Measurements from ENCODE around the gene RASA3.

RASA3 gene

DNA sequence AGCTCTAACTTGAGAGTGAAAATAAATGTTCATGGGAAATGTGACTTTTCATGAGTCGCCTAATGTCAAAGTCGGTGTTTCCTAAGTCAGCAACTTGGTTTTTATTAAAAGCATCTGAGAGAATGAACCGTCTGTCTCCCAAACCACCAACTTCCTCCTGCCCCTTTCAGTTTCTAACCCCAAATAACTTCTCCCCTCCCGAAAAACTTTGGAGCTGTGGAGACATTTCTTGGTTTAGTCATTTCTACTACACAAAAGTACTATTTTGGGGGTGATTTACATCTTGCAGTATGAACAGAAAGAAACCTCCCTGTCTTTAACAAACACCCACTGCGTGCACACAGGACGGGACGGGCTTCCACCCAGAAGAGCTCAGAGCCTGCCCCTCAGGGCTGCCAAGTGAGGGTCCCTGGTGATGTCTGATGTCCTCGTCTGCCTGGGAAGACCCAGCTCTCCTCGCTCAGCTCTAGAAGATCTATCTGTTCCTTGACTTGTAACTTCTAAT lies 65.0 kb downstream of the RASA3 start:
- peak; percentile 75 for DNase-seq (ENCODE audit: low spot score)

DNA sequence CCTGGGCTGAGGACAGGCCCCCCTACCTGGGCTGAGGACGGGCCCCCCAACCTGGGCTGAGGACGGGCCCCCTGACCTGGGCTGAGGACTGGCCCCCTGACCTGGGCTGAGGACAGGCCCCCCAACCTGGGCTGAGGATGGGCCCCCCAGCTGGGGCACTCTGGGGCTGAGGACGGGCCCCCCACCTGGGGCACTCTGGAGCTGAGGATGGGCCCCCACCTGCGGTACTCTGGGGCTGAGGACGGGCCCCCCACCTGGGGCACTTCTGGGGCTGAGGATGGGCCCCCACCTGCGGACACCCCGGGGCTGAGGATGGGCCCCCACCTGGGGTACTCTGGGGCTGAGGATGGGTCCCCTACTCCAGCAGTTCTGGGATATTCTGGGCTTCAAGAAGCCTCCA lies 65.5 kb downstream of the RASA3 start:
- DNase-seq (ENCODE audit: low spot score): no peak

DNA sequence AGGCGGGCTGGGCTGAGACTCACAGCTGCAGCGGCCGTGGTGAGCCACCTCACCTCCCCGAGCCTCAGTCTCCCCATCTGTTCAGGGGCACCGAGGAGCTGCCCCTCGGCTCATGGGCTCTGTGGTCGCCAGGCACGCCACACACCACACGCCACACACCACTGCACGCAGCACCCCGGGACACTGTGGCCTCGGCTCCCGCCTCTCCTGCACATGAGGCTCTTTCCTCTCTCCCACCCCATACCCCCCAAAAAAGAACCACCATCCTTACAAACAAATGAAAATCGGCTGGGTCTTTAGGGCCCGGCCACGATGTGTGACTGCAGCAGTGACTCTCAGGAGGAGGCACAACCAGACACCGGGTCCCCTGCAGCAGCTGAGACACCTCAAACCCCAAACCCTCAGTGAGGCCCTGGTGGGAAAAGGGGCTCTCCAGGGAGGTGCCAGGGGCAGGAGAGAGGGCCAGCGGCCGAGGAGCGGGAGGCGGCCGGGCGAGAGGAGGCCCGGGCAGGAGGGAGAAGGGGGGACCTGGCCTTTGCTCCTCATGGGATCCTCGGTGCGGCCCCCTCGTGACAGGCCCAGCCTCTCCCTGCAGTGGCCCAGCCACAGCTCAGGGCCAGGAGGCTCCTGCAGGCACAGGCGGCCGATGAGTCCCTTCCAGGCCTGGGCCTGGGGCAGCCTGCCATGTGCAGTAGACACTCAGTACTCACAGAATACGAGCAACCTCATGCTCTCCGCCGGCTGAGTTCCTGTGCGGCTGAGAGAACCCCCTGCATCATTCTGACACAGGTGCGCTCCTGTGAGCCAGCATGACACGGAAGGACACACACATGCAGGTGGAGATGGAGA lies 66.3 kb downstream of the RASA3 start:
- DNase-seq (ENCODE audit: low spot score): no peak

DNA sequence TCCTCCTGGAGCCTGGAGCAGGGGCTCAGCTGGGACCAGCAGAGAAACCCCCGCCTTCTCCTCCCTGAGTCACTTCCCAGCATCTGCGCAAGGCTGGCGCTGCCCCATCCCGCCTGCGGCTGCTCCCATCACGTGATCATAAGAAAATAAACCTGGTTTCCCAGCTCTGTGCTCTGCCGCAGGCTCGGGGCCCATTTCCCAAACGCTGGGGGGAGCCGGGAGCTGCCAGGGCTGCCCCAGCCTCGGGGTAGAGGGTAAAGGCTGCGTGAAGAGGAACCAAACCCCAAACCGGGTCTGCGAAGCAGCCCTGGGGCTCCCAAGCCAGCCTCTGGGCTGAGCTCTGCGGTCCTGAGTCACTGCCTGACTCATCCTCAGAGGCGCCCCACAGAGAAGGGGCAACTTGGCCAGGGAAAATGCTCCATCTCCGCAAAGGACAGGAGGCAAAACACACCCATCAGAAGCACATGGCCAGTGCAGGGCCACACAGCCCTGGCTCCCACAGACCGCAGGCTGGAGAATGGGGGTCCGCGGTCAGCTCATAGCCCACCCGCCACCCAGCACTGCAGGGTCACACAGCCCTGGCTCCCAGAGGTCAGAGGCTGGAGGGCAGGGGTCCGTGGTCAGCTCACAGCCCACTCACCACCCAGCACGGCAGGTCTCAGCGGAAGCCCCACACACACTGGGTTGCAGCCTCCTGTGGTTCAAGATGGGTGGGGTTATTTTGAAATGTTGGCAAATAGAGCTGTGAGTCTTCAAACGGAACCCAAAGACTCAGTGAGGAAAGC lies 67.1 kb downstream of the RASA3 start:
- DNase-seq (ENCODE audit: low spot score): peak; percentile 93

DNA sequence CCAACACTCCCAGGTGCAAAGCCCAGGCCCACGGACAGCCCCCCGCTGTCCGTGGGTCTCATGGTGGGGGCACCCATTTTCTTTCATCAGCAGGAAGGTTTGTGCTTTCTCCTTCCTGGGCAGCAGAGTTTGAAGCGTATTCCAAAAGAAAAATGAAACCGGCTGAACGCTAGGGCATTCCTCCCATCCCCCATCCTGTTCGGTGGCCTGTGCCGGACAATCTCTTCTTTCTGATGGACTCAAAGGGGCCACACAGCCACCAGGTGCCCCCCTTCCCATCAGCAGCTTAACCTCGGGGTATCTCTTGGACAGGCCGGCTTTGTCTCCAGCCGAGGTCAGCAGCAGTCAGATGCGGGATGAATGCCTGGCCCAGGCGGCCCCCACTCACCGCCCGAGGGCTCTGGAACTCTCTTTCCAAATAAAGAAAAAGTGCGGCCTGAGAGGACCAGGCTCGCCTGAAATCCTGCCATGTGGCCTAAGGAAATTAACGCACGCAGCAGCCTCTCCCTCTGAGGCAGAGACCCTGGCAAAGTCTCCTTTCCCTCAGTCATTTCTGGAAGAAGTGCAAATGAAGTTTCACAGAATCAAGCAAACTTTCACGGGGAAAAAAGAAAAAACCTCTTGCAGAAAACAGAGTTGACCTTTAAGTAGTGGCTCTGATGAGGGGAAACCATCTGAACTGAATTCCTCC lies 67.8 kb downstream of the RASA3 start:
- peak; percentile 39 for DNase-seq (ENCODE audit: low spot score)

DNA sequence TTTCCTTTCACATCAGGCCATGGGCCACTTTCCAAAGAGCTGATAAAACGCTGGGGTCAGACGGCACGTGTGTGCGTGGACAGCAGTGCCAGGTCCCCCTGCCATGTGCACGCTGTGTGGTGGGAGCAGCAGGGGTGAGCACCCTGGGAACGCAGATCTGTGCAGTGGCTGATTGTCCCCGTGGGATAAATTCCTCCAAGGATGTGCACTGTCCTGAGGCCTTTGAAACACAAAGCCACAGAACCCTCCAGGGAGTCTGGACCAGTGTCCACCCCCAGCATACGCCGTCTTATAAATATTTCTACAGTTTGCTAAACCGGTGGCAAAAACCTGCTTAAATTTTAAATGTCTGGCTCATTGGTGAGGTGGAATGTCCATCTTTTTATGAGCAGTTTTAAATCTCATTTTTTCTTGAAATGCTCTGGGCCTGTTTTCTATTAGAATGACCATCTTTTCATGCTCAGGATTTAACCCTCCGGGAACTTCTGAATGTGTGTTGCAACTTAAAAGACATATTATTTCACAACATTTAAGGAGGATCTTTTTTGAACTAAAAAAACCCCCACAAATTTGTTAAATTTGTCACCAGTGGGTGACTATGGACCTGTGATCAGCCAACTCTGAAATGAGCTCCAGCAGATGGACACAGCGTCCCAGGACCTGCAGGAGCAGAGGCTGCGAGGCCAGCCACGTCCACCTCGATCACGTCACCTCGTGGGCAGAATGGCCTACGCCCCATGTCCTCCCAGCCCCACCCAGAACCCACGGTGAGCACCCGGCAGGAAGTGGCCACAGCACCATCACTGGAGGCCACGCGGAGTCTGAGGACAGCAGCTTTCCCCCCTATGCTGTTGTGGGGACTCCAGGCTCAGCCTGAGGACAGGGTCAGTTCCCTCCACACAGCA lies 68.6 kb downstream of the RASA3 start:
- DNase-seq (ENCODE audit: low spot score): peak; percentile 83

DNA sequence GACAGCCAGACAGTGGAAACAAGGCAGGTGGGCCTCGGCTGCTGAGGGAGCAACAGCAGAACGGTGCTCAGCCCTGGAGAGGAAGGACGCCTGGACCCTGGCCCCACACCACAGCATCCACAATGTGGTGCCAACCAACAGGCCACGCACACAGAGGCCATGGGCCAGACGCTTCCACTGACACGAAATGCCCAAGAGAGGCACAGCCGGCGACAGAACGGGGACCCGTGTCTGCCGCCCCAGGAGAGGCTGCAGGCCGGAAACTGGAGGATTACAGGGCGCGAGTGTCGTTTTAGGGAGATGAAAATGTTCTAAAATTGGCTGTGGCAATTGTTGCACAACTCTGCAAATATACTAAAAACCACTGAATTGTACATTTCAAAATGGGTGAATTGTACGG lies 69.7 kb downstream of the RASA3 start:
- DNase-seq (ENCODE audit: low spot score): no peak

DNA sequence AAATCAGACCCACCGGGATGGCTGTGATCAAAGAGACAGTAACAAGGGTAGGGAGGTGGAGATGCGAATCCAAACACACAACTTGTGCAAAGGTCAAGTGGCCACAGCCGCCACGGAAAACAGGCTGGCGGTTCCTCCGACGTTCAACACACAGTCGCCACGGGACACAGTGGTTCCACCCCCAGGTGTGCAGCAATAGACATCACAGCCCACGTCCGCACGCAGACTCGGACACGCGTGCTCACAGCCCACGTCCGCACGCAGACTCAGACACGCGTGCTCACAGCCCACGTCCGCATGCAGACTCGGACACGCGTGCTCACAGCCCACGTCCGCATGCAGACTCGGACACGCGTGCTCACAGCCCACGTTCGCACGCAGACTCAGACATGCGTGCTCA lies 70.1 kb downstream of the RASA3 start:
- DNase-seq (ENCODE audit: low spot score): no peak

DNA sequence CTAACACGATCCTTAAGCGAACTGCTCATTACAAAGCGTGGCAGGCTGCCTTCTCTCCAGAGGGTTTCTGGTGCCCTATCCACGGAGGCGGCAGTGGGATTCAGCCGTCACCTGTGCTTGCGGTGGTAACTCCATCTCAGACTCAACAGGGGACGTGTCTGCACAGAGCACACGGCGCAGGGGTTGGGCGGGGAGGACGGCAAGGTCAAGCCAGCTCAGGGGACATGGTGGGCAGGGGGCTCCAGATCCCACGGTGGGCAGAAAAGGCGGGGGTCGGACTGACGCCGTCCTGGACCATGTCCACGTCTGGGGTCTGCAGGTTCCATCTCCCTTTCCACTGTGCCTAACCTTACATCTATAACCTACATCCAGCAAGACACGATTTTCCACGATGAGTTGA lies 70.7 kb downstream of the RASA3 start:
- no peak for DNase-seq (ENCODE audit: low spot score)

DNA sequence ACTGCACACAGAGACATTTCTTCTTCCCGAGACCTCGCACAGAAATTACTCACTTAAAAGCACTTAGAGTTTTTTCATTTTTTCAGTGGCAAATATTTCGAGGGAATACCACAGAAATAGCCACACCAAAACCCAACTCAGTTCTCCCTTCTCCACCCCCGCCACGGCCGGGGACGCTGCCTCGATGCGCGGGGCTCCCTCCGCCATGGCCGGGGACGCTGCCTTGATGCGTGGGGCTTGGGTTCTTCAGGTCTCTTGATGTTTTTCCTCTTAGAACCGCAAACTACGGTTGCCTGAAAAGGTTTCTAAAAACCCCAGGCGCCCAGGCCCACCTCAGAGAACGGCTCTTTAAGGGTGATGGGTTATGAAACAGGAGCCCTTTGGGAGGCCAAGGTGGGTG lies 71.4 kb downstream of the RASA3 start:
- no peak for DNase-seq (ENCODE audit: low spot score)

DNA sequence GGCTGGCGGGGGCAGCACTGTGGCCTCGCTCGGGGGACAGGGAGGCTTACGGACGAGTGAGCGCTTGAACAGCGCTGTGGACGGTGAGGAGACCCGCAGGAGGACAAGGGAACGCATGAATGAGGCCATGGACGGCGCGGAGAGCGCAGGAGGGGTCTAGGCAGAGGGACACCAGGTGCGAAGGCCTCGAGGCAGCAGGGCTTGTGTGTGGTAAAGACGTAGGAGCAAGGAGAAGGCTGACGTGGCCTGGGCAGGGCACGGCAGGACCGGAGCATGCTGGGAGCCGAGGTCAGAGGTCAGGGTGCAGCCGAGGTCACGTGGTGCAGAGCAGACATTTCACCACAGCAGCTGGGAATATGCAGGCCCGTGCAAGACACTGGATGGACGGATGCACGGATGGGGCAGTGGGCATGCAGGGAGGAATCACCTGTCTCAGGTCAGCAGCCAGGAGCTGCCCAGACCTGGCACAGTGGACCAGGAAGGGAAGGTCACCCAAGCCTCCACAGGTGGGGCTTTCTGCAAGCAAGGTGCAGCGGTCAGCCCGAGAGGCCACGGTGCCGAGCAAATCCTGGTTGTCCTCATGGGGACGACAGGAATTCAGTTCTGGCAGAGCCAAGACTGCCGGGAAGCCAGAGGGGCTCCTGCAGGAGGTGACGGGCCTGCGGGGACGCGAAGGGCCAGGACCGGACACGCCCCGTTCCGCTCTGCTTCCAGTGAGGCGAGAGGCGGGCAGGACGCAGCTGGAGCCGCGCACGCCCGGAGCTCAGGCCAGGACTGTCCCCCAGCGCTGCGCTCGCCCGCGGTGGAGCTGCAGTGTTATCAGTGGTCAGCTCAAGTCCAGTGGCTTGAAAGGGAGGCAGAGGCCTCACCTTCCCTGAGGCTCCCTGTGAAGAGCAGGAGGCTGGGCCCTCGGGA lies 72.2 kb downstream of the RASA3 start:
- DNase-seq (ENCODE audit: low spot score): no peak

DNA sequence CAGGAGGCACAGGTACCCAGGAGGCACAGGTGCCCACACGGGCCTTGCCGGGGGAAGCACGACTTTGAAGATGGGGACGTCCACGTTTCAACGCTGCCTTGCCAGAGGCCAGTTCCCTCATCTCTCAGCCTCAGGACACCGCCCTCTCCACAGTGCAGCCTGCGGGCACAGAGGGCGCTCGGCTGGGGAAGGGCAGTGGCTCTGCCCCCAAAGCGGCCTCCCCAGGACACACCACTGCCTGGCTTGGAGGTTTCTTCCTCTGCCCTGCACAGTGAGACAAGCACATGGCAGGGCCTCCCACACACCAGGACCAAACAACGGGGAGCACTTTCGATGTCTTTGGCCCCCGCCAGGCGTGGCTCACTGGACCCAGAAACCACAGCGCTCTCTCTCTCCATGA lies 73.0 kb downstream of the RASA3 start:
- DNase-seq (ENCODE audit: low spot score): no peak

DNA sequence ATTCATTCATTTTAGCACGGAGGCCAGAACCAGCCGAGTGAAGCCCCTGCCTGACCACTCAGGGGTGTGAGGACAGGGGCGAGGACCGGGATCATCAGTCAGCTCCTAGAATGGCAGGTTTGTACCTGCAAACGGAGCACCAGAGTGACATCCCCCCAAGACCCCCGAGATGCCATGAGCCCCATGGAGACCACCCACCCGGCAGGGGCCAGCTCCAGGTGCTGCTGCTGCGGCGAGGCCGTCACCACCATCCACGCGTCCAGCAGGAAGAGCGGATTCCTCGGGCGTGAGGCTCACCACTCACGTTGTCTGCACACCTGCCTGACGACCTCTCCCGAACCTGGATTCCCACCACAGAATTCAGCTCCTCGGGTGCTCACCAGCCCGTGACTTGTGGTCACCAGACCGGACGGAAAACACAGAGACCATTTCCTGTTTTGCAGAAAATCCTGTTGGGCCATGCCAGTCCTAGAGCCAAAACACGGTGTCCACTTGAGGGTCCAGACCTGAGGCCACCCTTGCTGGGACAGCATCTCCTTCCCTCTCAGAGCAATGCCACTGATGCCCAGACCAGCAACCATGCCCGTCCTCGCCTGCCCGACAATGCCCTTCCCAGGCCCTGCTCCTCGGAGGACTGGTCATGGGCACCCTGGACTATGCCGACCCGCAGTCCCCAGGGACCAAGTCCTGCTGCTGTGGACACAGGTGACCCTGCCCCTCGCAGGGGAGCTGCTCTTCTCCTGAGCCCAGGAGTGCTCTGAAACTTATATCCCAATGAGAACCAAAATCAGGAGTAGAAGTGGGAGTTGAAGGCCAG lies 74.2 kb downstream of the RASA3 start:
- DNase-seq (ENCODE audit: low spot score): no peak

DNA sequence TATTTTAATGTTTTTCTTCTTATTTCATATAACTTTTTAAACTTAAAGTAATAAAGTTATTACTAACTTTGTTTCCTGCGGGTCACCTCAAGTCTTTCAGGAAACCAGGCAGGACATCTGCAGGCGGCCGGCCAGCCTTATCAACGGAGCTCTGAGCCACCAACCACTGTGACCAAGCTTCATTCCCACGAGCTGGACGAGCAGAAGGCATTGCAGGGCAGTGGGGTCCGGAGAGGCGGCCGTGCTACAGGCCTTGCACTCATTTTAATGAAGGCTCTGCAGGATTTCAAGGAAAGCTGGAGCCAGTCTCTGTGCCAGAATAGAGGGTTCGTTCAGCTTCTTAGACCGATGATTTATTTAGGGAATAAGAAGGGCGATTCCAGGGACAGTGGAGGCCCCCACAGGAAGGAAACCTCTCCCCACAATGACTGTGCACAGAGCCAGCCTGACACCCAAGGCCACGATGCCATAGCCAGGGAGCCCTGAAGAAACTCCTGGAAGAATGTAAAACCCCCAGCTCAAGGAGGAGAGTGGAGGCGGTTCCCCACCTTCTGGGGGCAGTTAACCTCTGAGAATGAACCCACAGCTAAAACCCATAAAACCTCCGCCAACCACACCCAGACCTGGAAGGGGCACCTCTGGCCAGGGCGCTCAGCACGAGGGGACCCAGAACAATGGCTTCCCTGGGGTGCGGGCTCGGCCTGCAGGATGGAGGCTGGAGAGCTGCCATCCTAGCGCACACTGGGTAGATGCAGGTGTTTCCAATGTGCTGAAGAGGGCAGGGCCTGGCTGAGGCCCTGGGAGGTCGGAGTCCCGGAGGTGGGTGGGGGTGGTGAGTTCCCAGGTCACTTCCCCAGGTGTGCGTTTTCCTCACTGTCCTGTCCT lies 75.0 kb downstream of the RASA3 start:
- no peak for DNase-seq (ENCODE audit: low spot score)

DNA sequence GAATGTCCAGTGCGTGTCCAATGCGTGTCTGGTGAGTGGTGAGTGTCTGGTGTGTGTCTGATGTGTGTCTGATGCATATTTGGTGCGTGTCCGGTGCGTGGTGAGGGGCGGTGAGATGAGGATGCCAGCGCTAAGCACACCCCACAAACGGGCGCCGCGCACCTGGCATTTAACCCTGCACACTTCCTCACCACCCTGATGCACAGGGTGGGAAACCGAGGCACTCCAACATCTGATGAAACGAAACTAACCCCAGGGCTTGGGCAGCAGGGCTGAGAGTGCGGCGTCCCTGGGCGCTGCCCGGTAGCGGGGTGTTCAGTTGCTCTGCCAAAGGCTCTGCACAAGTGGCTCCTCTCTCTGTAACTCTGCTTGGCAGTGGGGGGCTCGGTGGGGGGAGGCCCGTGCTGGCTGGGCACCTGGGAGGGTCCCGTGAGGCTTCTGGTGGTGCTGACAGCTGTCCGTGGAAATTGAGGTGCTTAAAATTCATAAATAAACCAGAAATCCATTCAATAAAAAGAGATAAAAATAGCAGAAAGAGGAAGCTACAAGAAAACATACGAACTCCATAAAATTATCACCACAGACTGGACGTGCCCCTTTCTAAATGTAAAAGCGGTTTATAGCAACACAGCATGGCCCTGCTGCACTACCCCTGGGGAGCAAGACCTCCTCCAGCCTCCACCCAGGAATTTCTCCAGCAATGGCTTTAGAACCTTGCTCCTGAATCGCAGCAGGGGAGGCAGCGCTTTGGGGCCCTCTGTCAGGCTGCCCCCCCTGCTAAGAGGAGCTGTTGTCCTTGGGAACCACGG lies 76.0 kb downstream of the RASA3 start:
- no peak for DNase-seq (ENCODE audit: low spot score)

DNA sequence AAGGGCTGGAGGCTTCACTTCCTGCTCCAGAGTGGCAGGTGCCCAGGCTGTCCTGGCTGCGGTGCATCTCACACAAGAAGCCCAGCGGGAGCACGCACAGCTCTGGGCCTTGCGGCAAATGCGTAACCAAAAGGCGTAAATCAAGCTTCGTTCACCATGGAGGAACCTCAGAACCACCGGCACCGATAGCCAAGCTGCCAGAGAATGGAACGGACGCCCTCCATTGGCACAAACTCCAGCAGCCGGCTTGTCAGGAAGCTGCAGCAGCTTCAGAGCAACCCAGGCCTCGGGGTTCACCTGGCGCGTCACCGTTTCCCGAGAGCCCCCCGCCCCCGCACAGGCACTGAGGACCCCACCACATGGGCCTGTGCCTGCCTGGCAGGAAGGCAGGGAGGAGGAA lies 76.7 kb downstream of the RASA3 start:
- no peak for DNase-seq (ENCODE audit: low spot score)

DNA sequence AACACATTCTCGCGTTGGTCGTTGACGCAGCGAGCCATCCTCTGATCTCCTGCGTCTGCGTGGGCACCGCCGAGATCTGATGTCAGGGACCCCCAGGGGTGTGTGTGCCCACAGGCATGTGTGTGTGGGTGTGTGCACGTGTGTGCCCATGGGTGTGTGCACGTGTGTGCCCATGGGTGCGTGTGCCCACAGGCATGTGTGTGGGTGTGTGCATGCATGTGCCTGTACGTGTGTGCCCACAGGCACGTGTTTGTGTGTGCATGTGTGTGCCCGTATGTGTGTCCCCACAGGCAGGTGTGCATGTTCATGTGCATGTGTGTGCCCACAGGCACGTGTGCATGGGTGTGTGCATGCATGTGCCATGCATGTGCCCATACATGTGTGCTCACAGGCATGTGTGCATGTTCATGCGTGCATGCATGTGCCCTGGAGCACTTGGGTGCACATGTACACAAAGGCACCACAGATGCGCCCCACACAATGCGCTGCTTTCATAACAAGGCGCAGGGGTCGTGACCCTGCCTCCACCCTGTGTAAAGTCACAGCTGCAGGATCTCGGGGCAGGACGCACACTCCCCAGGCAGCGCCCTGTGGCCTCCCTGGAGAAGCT lies 77.5 kb downstream of the RASA3 start:
- no peak for DNase-seq (ENCODE audit: low spot score)

Data from GM03348 (cell line).